HEK293 (cell line): ENCODE data around the gene MTX2.

Experiments used
- CTCF ChIA-PET: fragments of 350-600 bp; formaldehyde crosslinking; extraction: SDS; loops from one replicate; lab custom pipeline; 2021; ENCODE audit warnings: antibody characterized with exemption; lab: Yijun Ruan, JAX
- POLR2A ChIA-PET: fragments of 300-600 bp; formaldehyde crosslinking; extraction: SDS; loops from one replicate; lab custom pipeline; 2020; ENCODE audit warnings: antibody characterized with exemption, inconsistent platforms; lab: Yijun Ruan, JAX
- H3K27ac ChIP-seq: fragments of 200-500 bp; sonication (Bioruptor generic); 2 replicates; pipeline ENCODE4 v1.5.1; 2014; ENCODE audit warnings: low read depth, low read length, control low read depth, inconsistent platforms; ENCODE audit errors: extremely low read depth
- H3K36me3 ChIP-seq, 2 experiments: fragments of 200-500 bp in 1 of 2; sonication (Bioruptor generic) in 1 of 2; 1 replicate in 1 of 2; 2 replicates in 1 of 2; pipeline ENCODE4 v1.5.1; 2014 to 2017; ENCODE audit warnings: inconsistent platforms in 2 of 2, low read length in 2 of 2; ENCODE audit not compliant: control insufficient read depth in 2 of 2, insufficient read depth in 1 of 2
- H3K4me1 ChIP-seq: fragments of 200-500 bp; sonication (Bioruptor generic); 2 replicates; pipeline ENCODE4 v1.5.1; 2014; ENCODE audit warnings: mild to moderate bottlenecking, low read length, inconsistent platforms; ENCODE audit not compliant: control insufficient read depth, insufficient read depth
- H3K4me3 ChIP-seq: 2 replicates; pipeline ENCODE4 v1.5.1; 2011; ENCODE audit warnings: low read depth, mild to moderate bottlenecking, control low read depth, low read length, moderate library complexity
- H3K9me3 ChIP-seq: fragments of 200-500 bp; sonication (Bioruptor generic); 2 replicates; pipeline ENCODE4 v1.5.1; 2014; ENCODE audit warnings: low read depth, low read length, inconsistent platforms; ENCODE audit not compliant: control insufficient read depth, insufficient read depth
- ATF2 ChIP-seq: fragments of 450-650 bp; formaldehyde crosslinking; IDR thresholded peaks from 2 replicates; pipeline ENCODE4 v1.5.1; 2016; ENCODE audit warnings: missing biosample characterization, missing genetic modification characterization, low read depth
- ELK4 ChIP-seq: IDR thresholded peaks from 2 replicates; pipeline ENCODE4 v1.6.1; 2011; ENCODE audit warnings: mild to moderate bottlenecking, low read depth, low read length, borderline replicate concordance
- INSM2 ChIP-seq: fragments of 450-650 bp; formaldehyde crosslinking; IDR thresholded peaks from 2 replicates; pipeline ENCODE4 v1.5.1; 2016; ENCODE audit warnings: missing biosample characterization, missing genetic modification characterization
- PRDM1 ChIP-seq: fragments of 450-650 bp; formaldehyde crosslinking; IDR thresholded peaks from 2 replicates; pipeline ENCODE4; 2016; ENCODE audit warnings: missing biosample characterization, missing genetic modification characterization
- SALL2 ChIP-seq: fragments of 450-650 bp; formaldehyde crosslinking; IDR thresholded peaks from 2 replicates; pipeline ENCODE4 v1.5.0; 2017; ENCODE audit warnings: missing biosample characterization, mild to moderate bottlenecking, missing genetic modification characterization, borderline replicate concordance
- ZBTB1 ChIP-seq: fragments of 450-650 bp; formaldehyde crosslinking; IDR thresholded peaks from 2 replicates; pipeline ENCODE4 v1.5.1; 2016; ENCODE audit warnings: missing biosample characterization, missing genetic modification characterization
- ZBTB20 ChIP-seq: fragments of 450-650 bp; formaldehyde crosslinking; IDR thresholded peaks from 2 replicates; pipeline ENCODE4 v1.5.1; 2016; ENCODE audit warnings: missing biosample characterization, missing genetic modification characterization
- ZBTB44 ChIP-seq: fragments of 450-650 bp; IDR thresholded peaks from 2 replicates; pipeline ENCODE4 v1.5.1; 2018; ENCODE audit warnings: missing biosample characterization, mild to moderate bottlenecking, missing genetic modification characterization
- ZBTB49 ChIP-seq: fragments of 450-650 bp; formaldehyde crosslinking; IDR thresholded peaks from 2 replicates; pipeline ENCODE4 v1.5.1; 2016; ENCODE audit warnings: missing biosample characterization, missing genetic modification characterization, low read depth
- ZIC2 ChIP-seq: fragments of 450-650 bp; formaldehyde crosslinking; IDR thresholded peaks from 2 replicates; pipeline ENCODE4 v1.5.1; 2016; ENCODE audit warnings: missing biosample characterization, missing genetic modification characterization
- ZNF138 ChIP-seq: fragments of 450-650 bp; formaldehyde crosslinking; IDR thresholded peaks from 2 replicates; pipeline ENCODE4 v1.5.1; 2016; ENCODE audit warnings: missing biosample characterization, missing genetic modification characterization, borderline replicate concordance
- ZNF140 ChIP-seq: fragments of 450-650 bp; formaldehyde crosslinking; IDR thresholded peaks from 2 replicates; pipeline ENCODE4 v1.5.1; 2016; ENCODE audit warnings: missing biosample characterization, missing genetic modification characterization
- ZNF157 ChIP-seq: fragments of 450-650 bp; formaldehyde crosslinking; IDR thresholded peaks from 2 replicates; pipeline ENCODE4 v1.5.1; 2016; ENCODE audit warnings: missing biosample characterization, missing genetic modification characterization
- ZNF23 ChIP-seq: fragments of 450-650 bp; formaldehyde crosslinking; IDR thresholded peaks from 2 replicates; pipeline ENCODE4 v1.5.1; 2016; ENCODE audit warnings: missing biosample characterization, missing genetic modification characterization, borderline replicate concordance
- ZNF335 ChIP-seq: fragments of 450-650 bp; formaldehyde crosslinking; conservative IDR thresholded peaks from 2 replicates; pipeline ENCODE4 v1.5.1; 2016; ENCODE audit warnings: missing biosample characterization, missing genetic modification characterization
- ZNF354C ChIP-seq: fragments of 450-650 bp; formaldehyde crosslinking; IDR thresholded peaks from 2 replicates; pipeline ENCODE4 v1.5.1; 2016; ENCODE audit warnings: missing biosample characterization, missing genetic modification characterization, low read depth, borderline replicate concordance
- ZNF391 ChIP-seq: fragments of 450-650 bp; formaldehyde crosslinking; IDR thresholded peaks from 2 replicates; pipeline ENCODE4 v1.5.1; 2016; ENCODE audit warnings: low read depth, missing biosample characterization, missing genetic modification characterization, borderline replicate concordance
- ZNF514 ChIP-seq: fragments of 450-650 bp; formaldehyde crosslinking; IDR thresholded peaks from 2 replicates; pipeline ENCODE4 v1.5.1; 2016; ENCODE audit warnings: missing biosample characterization, missing genetic modification characterization
- ZNF521 ChIP-seq: fragments of 450-650 bp; formaldehyde crosslinking; IDR thresholded peaks from 2 replicates; pipeline ENCODE4 v1.5.1; 2017; ENCODE audit warnings: missing biosample characterization, mild to moderate bottlenecking, missing genetic modification characterization
- ZNF549 ChIP-seq: fragments of 450-650 bp; IDR thresholded peaks from 2 replicates; pipeline ENCODE4 v1.5.1; 2018; ENCODE audit warnings: missing biosample characterization, missing genetic modification characterization, mild to moderate bottlenecking, inconsistent platforms, moderate library complexity
- ZNF555 ChIP-seq: fragments of 450-650 bp; formaldehyde crosslinking; conservative IDR thresholded peaks from 2 replicates; pipeline ENCODE4 v1.5.1; 2017; ENCODE audit warnings: missing biosample characterization, mild to moderate bottlenecking, missing genetic modification characterization, inconsistent platforms
- ZNF658 ChIP-seq: fragments of 450-650 bp; formaldehyde crosslinking; IDR thresholded peaks from 2 replicates; pipeline ENCODE4; 2016; ENCODE audit warnings: missing biosample characterization, missing genetic modification characterization
- ZNF701 ChIP-seq: fragments of 450-650 bp; formaldehyde crosslinking; IDR thresholded peaks from 2 replicates; pipeline ENCODE4 v1.5.1; 2016; ENCODE audit warnings: missing biosample characterization, missing genetic modification characterization
- ZNF768 ChIP-seq: fragments of 450-650 bp; formaldehyde crosslinking; IDR thresholded peaks from 2 replicates; pipeline ENCODE4 v1.5.1; 2018; ENCODE audit warnings: missing biosample characterization, mild to moderate bottlenecking, missing genetic modification characterization
- ZNF785 ChIP-seq: fragments of 450-650 bp; formaldehyde crosslinking; IDR thresholded peaks from 2 replicates; pipeline ENCODE4 v1.5.1; 2016; ENCODE audit warnings: missing biosample characterization, missing genetic modification characterization
- ZNF792 ChIP-seq: fragments of 450-650 bp; formaldehyde crosslinking; IDR thresholded peaks from 2 replicates; pipeline ENCODE4 v1.5.1; 2016; ENCODE audit warnings: missing biosample characterization, missing genetic modification characterization
- ZSCAN23 ChIP-seq: fragments of 450-650 bp; formaldehyde crosslinking; IDR thresholded peaks from 2 replicates; pipeline ENCODE4 v1.5.1; 2016; ENCODE audit warnings: missing biosample characterization, missing genetic modification characterization

The MTX2 gene

GRCh38 chr2:176227874-176228273 lies 41.4 kb upstream of the MTX2 start (continued):
- no peak for TF ChIP-seq ZBTB49 (tag by site-specific recombination)
- no peak for TF ChIP-seq ATF2 (tag by site-specific recombination)
- TF ChIP-seq ZNF658 (tag by site-specific recombination), result no peak
- TF ChIP-seq ZNF701 (tag by site-specific recombination), result no peak

- Histone ChIP-seq H3K36me3 (no peaks in the 10 kb centered on the region), H3K4me3 (no peak overlapping the region), H3K4me1 (no peaks in the 10 kb centered on the region), H3K9me3 (no peaks in the 10 kb centered on the region)
- CTCF ChIA-PET, result interaction anchor here (0.6 kb wide), 4 partner anchors 11 to 325 kb away, joined by 3 to 4 read pairs (median 3); no protein-coding TSS in a partner anchor
- no peak for TF ChIP-seq ZNF23 (tag by site-specific recombination)
- no peak for TF ChIP-seq ZNF140 (tag by site-specific recombination)
- TF ChIP-seq ZNF768 (tag by site-specific recombination), result no peak
- no peak for TF ChIP-seq SALL2
- TF ChIP-seq ZBTB1 (tag by site-specific recombination), result no peak
- no peak for TF ChIP-seq ZBTB44 (tag by site-specific recombination)
- no peak for TF ChIP-seq ZNF138 (tag by site-specific recombination)
- TF ChIP-seq ZBTB20 (tag by site-specific recombination), result no peak
- TF ChIP-seq, all 188 proteins: peak for 0
- H3K27ac ChIP-seq, result no peak overlapping the region
- POLR2A ChIA-PET, result interaction anchor here (0.6 to 0.7 kb wide), 2 partner anchors 64 to 449 kb away, joined by 3 read pairs; no protein-coding TSS in a partner anchor
Observed at GRCh38 chr2:176234156-176234555, 35.1 kb upstream of the MTX2 start.

GRCh38 chr2:176234940-176235339 lies 34.3 kb upstream of the MTX2 start:
- H3K9me3 ChIP-seq, result no peaks in the 10 kb centered on the region
- no peaks in the 10 kb centered on the region for H3K36me3 ChIP-seq
- ChIA-PET POLR2A (no interaction called here), CTCF (no interaction called here)
- no peak overlapping the region for H3K27ac ChIP-seq
- no peaks in the 10 kb centered on the region for H3K4me1 ChIP-seq
- H3K4me3 ChIP-seq, result no peak overlapping the region
- TF ChIP-seq ZNF354C (tag by site-specific recombination) (no peak), ZSCAN23 (tag by site-specific recombination) (no peak), ZNF335 (tag by site-specific recombination) (no peak), ZNF157 (tag by site-specific recombination) (no peak), ZNF514 (no peak), ZNF391 (tag by site-specific recombination) (no peak), ZNF549 (no peak), INSM2 (tag by site-specific recombination) (no peak), ELK4 (no peak), PRDM1 (tag by site-specific recombination) (no peak), ZNF792 (tag by site-specific recombination) (no peak), ZNF521 (tag by site-specific recombination) (no peak), ZNF555 (tag by site-specific recombination) (no peak), ZNF785 (tag by site-specific recombination) (no peak), ZIC2 (tag by site-specific recombination) (no peak)
